GM18858 (cell line): ENCODE data around the gene IFNG-AS1.

Source experiments
- ATAC-seq: cut with Tn5 transposase; IDR thresholded peaks from one replicate; pipeline ENCODE4 v1.9.1; 2021; ENCODE audit not compliant: unreplicated experiment

The IFNG-AS1 gene

GRCh38 chr12:68034567-68034966 is 45.3 kb downstream of the IFNG-AS1 start:
- ATAC-seq: no peak

- ATAC-seq: no peak
These were observed 47.4 kb downstream of the IFNG-AS1 start for GRCh38 chr12:68036642-68037041.

- no peak for ATAC-seq
These were observed 48.5 kb downstream of the IFNG-AS1 start for GRCh38 chr12:68037616-68038255.

DNA sequence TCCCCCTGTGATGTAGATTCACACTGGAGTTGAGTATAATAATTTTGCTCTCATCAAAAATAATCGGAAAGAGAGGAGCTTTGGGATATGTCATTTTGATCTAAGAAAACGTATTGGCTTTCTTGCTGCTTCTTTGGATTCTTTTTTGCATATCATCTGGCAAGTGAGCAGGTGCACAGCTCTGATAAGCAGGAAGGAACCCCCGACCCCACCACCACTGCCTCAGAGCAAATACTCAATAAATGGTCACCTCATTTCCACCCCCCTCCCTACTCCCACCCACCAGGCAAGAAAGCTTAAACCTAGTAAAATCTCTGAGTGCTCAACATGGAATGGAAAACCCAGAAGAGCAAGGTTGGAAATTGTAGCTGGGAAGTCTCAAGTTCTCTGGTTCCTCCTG is 49.4 kb downstream of the IFNG-AS1 start:
- ATAC-seq: no peak

DNA sequence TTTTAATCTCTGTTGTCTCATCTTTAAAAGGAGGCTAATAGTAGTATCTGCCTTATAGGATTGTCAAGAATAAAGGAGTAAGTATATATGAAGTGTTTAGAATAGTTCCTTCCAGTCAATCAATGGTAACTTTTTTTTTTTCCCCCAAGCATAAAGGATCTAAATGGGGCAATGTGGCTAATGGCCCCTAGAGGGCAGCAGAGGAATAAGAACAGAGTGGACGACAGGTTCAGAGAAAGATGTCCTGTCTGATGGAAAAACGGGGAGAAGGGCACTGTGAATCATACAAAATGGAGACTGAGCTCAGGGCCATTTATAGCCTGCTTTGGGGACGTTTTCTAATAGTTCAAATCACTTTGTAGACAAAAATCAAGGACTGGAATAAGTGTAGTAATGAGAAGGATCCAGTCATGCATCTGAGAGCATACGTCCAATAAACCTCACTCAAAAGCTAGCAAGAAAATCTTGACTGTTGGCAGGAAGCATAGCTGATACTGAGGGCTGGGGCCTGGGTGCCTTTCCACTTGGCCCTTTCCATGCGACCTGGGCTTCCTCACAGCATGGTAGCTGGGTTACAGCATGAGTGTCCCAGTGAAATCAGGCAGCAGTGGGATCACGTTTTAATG is 51.3 kb downstream of the IFNG-AS1 start:
- ATAC-seq: peak; percentile 47

DNA sequence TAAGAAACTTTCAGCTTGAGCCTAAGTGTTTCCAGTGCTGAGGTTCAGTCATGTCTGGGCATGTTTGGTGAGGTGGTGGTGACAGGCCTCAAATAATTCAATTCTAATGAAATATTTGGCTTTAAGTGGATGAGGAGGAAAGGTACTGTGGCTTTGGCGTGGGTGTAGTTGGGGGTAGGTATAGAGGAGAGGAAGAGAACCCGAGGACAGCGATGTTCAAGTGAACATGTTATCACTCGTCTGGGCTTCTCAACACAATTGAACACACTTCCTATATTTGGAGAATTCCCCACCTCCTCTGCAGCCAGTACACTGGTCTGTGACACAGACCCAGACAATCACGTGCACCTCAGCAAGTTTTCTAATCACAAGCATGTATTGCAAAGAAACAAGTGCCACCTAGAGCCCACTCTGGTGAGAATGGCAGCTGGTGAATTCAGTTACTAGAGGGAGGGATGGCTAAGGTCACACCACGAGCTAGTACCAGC is 53.0 kb downstream of the IFNG-AS1 start:
- ATAC-seq: peak; percentile 73

DNA sequence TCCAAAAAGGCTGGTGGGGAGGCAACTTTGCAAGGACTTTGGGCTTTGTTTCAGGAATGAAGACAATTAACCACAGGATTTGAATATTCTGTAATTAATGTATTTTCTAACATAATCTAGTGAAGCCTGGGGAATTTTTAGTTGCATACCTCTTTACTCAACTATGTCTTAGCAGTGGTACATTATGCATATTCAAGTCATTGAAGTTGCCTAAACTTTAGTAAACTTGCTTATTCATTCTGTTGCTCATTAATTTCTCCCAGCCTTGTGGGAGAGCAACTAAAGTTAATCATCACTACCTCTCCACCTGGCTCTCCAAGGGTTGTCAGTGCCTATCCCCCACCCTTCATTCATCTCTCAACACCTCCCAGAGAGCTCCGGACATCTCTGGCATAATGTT is 54.2 kb downstream of the IFNG-AS1 start:
- ATAC-seq: no peak

DNA sequence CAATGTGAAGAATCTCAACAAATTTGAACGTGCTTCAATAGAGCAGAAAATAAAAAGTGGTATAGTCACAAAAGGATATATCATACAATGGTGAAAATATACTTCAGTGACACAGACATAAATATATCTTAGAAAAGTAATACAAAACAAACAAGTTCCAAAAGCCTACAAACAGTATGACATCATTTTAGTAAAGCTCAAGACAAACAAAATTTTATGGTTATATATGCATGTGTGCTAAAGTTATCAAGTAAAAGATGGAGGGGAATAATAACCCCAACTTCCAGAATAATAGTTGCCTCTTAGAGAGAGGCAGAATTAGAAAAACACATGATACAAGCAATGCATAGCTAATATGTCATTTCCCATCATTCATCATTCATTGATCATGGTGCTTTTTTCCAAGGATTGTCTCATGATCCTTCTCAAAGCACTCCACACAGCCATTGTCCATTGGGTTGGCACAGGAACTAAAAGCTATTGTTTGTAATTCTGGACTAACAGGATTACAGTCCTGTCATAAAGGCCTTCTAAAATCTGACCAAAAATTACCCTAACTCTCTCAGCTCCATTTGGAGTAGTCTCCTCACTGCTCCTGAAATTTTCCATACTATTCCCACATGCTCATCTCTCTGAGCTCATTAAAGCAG is 59.5 kb downstream of the IFNG-AS1 start:
- ATAC-seq: no peak

- no peak for ATAC-seq
These were observed 67.1 kb downstream of the IFNG-AS1 start for GRCh38 chr12:68056300-68056699.

DNA sequence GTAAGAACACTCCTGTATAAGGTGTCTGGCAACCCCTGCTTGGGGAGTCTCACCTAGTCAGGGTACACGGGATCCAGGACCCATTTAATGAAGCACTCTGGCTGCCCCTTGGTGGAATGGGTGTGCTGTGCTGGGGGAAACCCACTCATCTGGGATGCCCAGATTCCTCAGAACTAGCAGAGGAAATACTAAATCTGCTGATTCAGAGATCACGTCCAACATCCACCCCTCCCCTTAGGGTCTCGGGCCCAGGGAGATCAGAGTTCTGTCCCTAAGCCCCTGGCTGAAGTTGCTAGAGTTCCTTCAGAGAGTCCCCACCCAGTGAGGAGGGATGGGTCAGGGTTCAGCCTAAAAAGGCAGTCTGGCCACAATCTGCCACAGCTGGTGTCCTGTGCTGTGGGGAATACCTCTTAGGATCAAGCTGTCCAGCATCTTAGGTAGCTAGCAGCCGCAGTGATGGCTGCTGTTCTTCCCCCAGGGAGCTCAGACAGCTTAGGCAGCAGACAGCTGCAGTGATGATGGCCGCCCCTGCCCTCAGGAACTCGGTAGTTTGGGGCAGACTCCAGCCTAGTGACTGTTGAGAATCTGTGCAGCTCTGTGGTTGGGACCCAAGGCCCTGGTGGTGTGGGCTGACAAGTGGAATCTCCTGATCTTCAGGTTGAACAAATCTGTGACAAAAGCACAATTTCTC is 74.8 kb downstream of the IFNG-AS1 start:
- no peak for ATAC-seq

DNA sequence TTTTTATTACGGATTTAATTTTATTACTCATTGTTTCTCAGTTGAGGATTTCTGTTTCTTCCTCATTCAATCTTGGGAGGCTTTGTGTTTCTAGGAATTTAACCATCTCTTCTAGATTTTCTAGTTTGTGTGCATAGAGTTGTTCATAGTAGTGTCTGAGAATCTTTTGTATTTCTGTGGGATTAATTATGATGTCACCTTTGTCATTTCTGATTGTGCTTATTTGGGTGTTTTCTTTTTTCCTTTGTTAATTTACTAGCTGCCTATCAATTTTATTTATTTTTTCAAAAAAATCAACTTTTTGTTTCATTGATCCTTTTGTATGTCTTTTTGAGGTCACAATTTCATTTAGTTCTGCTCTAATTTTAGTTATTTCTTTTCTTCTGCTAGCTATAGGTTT is 75.9 kb downstream of the IFNG-AS1 start:
- ATAC-seq: no peak

- no peak for ATAC-seq
These were observed 76.4 kb downstream of the IFNG-AS1 start for GRCh38 chr12:68065687-68066086.

DNA sequence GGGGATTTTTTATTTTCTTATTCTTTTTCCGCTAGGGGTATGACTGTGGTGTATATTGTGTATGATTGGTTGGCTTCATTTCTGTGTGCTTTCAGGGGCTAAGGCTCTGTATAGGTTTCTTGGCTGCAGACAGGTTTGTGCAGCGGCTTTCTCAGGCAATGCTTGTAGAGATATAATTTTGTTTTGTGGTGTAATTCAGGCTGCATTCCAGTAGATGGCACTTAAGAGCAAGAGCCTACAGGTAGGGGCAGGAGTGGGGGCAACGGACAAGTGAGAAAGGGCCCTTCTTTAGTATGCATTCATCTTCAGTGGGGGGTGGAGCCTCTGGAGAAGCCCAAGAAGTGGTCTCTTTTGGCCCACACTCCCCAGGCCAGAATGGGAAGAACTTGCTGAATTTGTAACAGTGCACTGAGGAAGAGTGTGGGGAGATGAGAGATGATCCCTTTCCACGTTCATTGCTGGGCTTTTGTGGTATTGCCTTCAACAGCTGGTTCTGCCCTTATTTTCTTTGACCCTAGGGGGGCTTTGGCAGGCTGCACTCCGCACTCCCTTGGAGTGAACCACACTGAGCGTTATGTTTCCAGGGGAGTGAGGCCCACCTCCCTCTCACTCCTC is 78.6 kb downstream of the IFNG-AS1 start:
- no peak for ATAC-seq

- ATAC-seq: no peak
These were observed 80.0 kb downstream of the IFNG-AS1 start for GRCh38 chr12:68069275-68069674.
